Peyer's patch (tissue), 4 donors: ENCODE data around the gene SLC18A3. TPM values are rescaled to one million over a fixed set of nuclear protein-coding genes. Genes with fewer than 3 reads are reported as not detected.

Experiments
- DNase-seq, 3 donors: peaks; one replicate each; pipeline ENCODE4 v3.0.0-alpha.2; 2017 to 2019
- H3K27ac ChIP-seq, 4 donors: fragments of 200-600 bp; sonication (generic); one replicate each; pipeline ENCODE4 v1.5.1; 2016 to 2019
- H3K27me3 ChIP-seq, 2 donors: fragments of 200-600 bp; sonication (generic); one replicate each; pipeline ENCODE4 v1.5.1; 2019
- H3K36me3 ChIP-seq, 3 donors: fragments of 200-600 bp; sonication (generic); one replicate each; pipeline ENCODE4 v1.5.1; 2016 to 2019
- H3K4me1 ChIP-seq, 4 donors: fragments of 200-600 bp; sonication (generic); one replicate each; pipeline ENCODE4 v1.5.1; 2016 to 2019
- H3K4me3 ChIP-seq, 4 donors: fragments of 200-600 bp; sonication (generic); 1 replicate in 3 of 4; 2 replicates in 1 of 4; pipeline ENCODE4 v1.5.1; 2016 to 2019; ENCODE audit warnings: mild to moderate bottlenecking in 1 of 4
- H3K9me3 ChIP-seq, 4 donors: fragments of 200-600 bp; sonication (generic); one replicate each; pipeline ENCODE4 v1.5.1; 2016 to 2019; ENCODE audit warnings: mild to moderate bottlenecking in 1 of 4
- POLR2A ChIP-seq, 2 donors: fragments of 450-650 bp; IDR thresholded peaks; one replicate each; pipeline ENCODE4 v1.5.1; 2017; ENCODE audit warnings: antibody characterized with exemption in 2 of 2, mild to moderate bottlenecking in 2 of 2, moderate library complexity in 2 of 2
- total RNA-seq, 4 donors: library from RNA; depleted of rRNA; stranded (reverse); fragments of >200 nt; gene quantifications; one replicate each; pipeline ENCODE4 v1.1.0, GENCODE V29; 2016
- TF ChIP-seq, protein P1 (sequence below), 6 experiments: fragments of 450-650 bp in 4 of 6; fragments of 200-600 bp in 2 of 6; sonication (generic) in 1 of 6; IDR thresholded peaks; one replicate each; pipeline ENCODE4 v1.5.1; 2017 to 2019; ENCODE audit warnings: antibody characterized with exemption in 6 of 6, mild to moderate bottlenecking in 3 of 6, moderate library complexity in 1 of 6

Gene SLC18A3
- total RNA-seq, 4 donors from 2014 or later, result 0.47 TPM; not detected in 3

- DNase-seq, result no peak
- no peak for TF ChIP-seq POLR2A (IDR thresholded peaks at IDR 0.05)
- TF ChIP-seq, protein P1, sequence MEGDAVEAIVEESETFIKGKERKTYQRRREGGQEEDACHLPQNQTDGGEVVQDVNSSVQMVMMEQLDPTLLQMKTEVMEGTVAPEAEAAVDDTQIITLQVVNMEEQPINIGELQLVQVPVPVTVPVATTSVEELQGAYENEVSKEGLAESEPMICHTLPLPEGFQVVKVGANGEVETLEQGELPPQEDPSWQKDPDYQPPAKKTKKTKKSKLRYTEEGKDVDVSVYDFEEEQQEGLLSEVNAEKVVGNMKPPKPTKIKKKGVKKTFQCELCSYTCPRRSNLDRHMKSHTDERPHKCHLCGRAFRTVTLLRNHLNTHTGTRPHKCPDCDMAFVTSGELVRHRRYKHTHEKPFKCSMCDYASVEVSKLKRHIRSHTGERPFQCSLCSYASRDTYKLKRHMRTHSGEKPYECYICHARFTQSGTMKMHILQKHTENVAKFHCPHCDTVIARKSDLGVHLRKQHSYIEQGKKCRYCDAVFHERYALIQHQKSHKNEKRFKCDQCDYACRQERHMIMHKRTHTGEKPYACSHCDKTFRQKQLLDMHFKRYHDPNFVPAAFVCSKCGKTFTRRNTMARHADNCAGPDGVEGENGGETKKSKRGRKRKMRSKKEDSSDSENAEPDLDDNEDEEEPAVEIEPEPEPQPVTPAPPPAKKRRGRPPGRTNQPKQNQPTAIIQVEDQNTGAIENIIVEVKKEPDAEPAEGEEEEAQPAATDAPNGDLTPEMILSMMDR (IDR thresholded peaks at IDR 0.05), result no peak
- H3K27ac ChIP-seq, result no peak overlapping the region
- H3K4me1 ChIP-seq, result no peaks in the 10 kb centered on the region
- H3K4me3 ChIP-seq, result no peak overlapping the region
- H3K27me3 ChIP-seq, result no peaks in the 10 kb centered on the region
- no peaks in the 10 kb centered on the region for H3K9me3 ChIP-seq
- H3K36me3 ChIP-seq, result no peaks in the 10 kb centered on the region
Measured at GRCh38 chr10:49593564-49593875, 16.6 kb upstream of the SLC18A3 start.

DNA sequence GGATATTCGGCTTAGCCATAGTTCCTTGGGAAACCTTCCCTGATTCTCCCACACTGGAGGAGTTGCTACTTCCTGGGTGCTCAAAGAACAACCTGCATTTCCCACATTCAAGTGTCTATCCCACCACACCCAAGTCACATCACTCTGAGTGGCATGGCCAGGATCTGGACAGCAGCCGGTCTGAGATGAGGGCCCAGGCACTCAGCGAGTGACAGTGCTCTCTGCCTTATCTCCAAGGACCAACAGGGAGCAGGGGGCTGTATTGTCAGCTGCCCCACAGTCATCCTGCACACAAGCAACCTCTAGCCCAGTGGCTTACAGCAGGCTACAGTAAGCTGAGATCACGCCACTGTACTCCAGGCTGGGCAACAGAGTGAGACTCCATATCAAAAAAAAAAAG lies 16.1 kb upstream of the SLC18A3 start:
- Histone ChIP-seq H3K27ac (no peak overlapping the region), H3K4me1 (no peaks in the 10 kb centered on the region), H3K27me3 (no peaks in the 10 kb centered on the region), H3K9me3 (no peaks in the 10 kb centered on the region), H3K36me3 (no peaks in the 10 kb centered on the region), H3K4me3 (no peak overlapping the region)
- DNase-seq, result no peak
- TF ChIP-seq, protein P1 (IDR thresholded peaks at IDR 0.05), result no peak
- TF ChIP-seq POLR2A (IDR thresholded peaks at IDR 0.05), result no peak

DNA sequence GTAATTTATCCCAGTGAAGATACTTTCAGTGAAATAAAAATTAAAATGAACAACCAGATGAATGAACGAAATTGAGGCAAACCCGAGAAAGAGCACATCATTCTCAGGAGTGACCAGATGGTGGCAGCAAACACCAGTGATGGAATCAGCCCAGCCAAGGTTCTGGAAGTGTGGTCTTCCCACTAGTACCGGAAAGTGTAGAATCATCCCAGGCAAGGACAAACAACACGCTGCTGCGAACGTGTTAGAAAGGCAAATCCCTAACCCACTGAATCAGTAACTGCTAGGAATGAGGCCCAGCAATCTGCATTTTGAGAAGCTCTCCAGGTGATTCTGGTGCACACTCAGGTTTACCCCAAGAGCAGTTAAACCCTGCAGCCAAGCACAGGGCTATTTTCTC lies 15.5 kb upstream of the SLC18A3 start:
- no peaks in the 10 kb centered on the region for H3K27me3 ChIP-seq

DNA sequence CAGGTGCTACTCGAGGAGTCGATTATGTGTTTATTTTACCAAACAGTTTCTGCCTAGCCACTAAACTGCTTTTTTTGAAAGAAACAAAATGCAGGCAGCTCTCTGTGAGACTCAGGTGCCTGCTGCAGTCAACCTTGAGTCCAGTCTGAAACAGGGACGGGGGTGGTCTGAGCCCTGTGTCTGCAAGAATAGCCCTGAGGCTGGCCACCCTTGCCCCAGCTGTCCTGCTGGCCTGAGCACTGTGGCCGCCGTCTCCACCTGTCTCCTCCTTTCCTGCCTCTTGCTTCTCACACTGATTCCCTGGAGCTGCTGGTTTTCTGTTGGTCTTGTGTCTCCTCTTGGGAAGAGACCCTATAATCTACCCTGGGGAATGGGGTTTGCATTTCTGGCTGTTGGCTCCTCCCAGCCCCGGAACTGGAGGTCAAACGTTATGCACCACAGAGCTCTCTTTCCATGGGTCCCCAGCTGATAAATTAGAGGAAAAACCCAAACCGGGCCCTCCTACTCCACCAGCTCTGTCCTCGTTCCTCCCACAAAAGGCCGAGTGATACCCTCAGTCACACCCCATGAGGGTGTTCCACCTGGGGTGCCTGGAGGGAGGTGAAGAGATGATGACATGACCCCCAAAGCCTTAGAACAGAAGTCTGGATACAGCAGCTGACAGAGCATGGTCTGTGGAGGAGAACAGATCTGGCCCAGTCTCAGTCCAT lies 15.0 kb upstream of the SLC18A3 start:
- DNase-seq, result no peak
- no peaks in the 10 kb centered on the region for H3K27me3 ChIP-seq

More for the DNA sequence above, 15.5 kb upstream of the SLC18A3 start:
- DNase-seq, result peak in 1 of 3 donors; percentile 65
- Histone ChIP-seq H3K4me1 (no peaks in the 10 kb centered on the region), H3K27ac (no peak overlapping the region), H3K9me3 (no peaks in the 10 kb centered on the region), H3K36me3 (no peaks in the 10 kb centered on the region), H3K4me3 (no peak overlapping the region)
- TF ChIP-seq, protein P1 (IDR thresholded peaks at IDR 0.05), result peak in 5 of 6 experiments; percentile 30 to 74 (median 71)
- TF ChIP-seq POLR2A (IDR thresholded peaks at IDR 0.05), result no peak

GRCh38 chr10:49595713-49596492 lies 14.2 kb upstream of the SLC18A3 start:
- no peak overlapping the region for H3K4me3 ChIP-seq
- TF ChIP-seq, protein P1 (IDR thresholded peaks at IDR 0.05), result no peak
- no peak for TF ChIP-seq POLR2A (IDR thresholded peaks at IDR 0.05)
- H3K4me1 ChIP-seq, result no peaks in the 10 kb centered on the region
- no peak overlapping the region for H3K27ac ChIP-seq
- no peaks in the 10 kb centered on the region for H3K9me3 ChIP-seq
- no peaks in the 10 kb centered on the region for H3K36me3 ChIP-seq
- H3K27me3 ChIP-seq, result no peaks in the 10 kb centered on the region
- DNase-seq, result no peak

More for the DNA sequence above, 15.0 kb upstream of the SLC18A3 start:
- TF ChIP-seq POLR2A (IDR thresholded peaks at IDR 0.05), result no peak
- TF ChIP-seq, protein P1 (IDR thresholded peaks at IDR 0.05), result no peak
- no peaks in the 10 kb centered on the region for H3K9me3 ChIP-seq
- no peak overlapping the region for H3K4me3 ChIP-seq
- no peaks in the 10 kb centered on the region for H3K4me1 ChIP-seq
- H3K36me3 ChIP-seq, result no peaks in the 10 kb centered on the region
- no peak overlapping the region for H3K27ac ChIP-seq
